Heart right ventricle (tissue), 16 donors: ENCODE results near the gene GLS. TPM values are rescaled to one million over a fixed set of nuclear protein-coding genes. Genes with fewer than 3 reads are reported as not detected.

Source experiments
- ATAC-seq, 8 donors: fragments of 200-7000 bp; cut with Tn5 transposase; one replicate each; pipeline ENCODE4 v1.9.1; 2020; ENCODE audit warnings: mild to moderate bottlenecking in 8 of 8, moderate library complexity in 8 of 8, moderate number of reproducible peaks in 1 of 8
- DNase-seq, 2 donors: peaks; one replicate each; pipeline ENCODE4 v3.0.0-alpha.2; 2020
- H3K27ac ChIP-seq, 10 donors: fragments of 200-600 bp; sonication (generic) in 2 of 10; one replicate each; pipeline versions ENCODE4 v1.5.0 to v1.8.0; 2020 to 2022; ENCODE audit warnings: mild to moderate bottlenecking in 3 of 10
- H3K27me3 ChIP-seq, 7 donors: fragments of 200-600 bp; one replicate each; pipeline ENCODE4 v1.8.0; 2021 to 2022; ENCODE audit warnings: mild to moderate bottlenecking in 2 of 7
- H3K36me3 ChIP-seq, 9 donors: fragments of 200-600 bp; sonication (generic) in 1 of 9; one replicate each; pipeline versions ENCODE4 v1.5.0 to v1.8.0; 2020 to 2022; ENCODE audit warnings: mild to moderate bottlenecking in 2 of 9
- H3K4me1 ChIP-seq, 9 donors: fragments of 200-600 bp; sonication (generic) in 1 of 9; one replicate each; pipeline versions ENCODE4 v1.5.0 to v1.8.0; 2020 to 2022; ENCODE audit warnings: mild to moderate bottlenecking in 4 of 9
- H3K4me3 ChIP-seq, 10 donors: fragments of 200-600 bp; sonication (generic) in 2 of 10; one replicate each; pipeline versions ENCODE4 v1.5.0 to v1.8.0; 2020 to 2022; ENCODE audit warnings: mild to moderate bottlenecking in 7 of 10, moderate library complexity in 2 of 10
- H3K9me3 ChIP-seq, 11 donors: fragments of 200-600 bp in 10 of 11; sonication (generic) in 2 of 11; one replicate each; pipeline versions ENCODE4 v1.5.0 to v1.8.0; 2013 to 2022; ENCODE audit warnings: mild to moderate bottlenecking in 2 of 11, control low read depth in 1 of 11, moderate library complexity in 1 of 11
- WGBS, 2 donors: extraction: QIAGEN DNeasy Blood & Tissue Kit; methylation state at CpG; one replicate each; pipeline ENCODE4 v1.1.7; 2013; ENCODE audit warnings: inconsistent platforms in 1 of 2; 5-methylcytosine and 5-hydroxymethylcytosine counted together
- intact Hi-C, 10 donors: fragments of 100-400 bp; cut with DNase I; formaldehyde crosslinking; loops; one replicate each; pipeline versions ENCODE4 v1.11.1 to v1.14.2; 2022
- polyA plus RNA-seq, 2 donors: library from polyadenylated mRNA; stranded (reverse); fragments of 200-250 nt; gene quantifications; one replicate each; pipeline ENCODE4 v1.2.3, GENCODE V29; 2013
- total RNA-seq, 10 donors: library from RNA; stranded (reverse); fragmentation: NEBNext Ultra II Directional in 3 of 10; extraction: Animal tissue kit (Norgen Biotek cat#: 25700) in 3 of 10; gene quantifications; one replicate each; pipeline versions ENCODE4 v1.2.1 to v1.2.4, GENCODE V29; 2021 to 2023
- TF ChIP-seq, protein P1 (sequence below), 9 donors: fragments of 200-600 bp; sonication (generic) in 2 of 9; IDR thresholded peaks; one replicate each; pipeline versions ENCODE4 v1.5.0 to v1.8.0; 2021 to 2022; ENCODE audit warnings: antibody characterized with exemption in 9 of 9, mild to moderate bottlenecking in 5 of 9, moderate library complexity in 1 of 9
- donor health status: Arrhythmogenic right ventricular cardiomyopathy.
- donor health status: ischemic (EF 13 %, LVEDD 7.1; RV severe dilation, severe dysfunction).
- donor health status: healthy with polysubstance abuse.
- donor health status: DM: no; HTN: yes; CAD: no.
- donor health status: DM: no; HTN: no; CAD: no.
- donor health status: ischemic (EF 25% LVEDD 6.9; RV normal size, moderate dysfunction).
- donor health status: ischemic (EF 25% LVEDD 5.7; RV mildly dilated, moderate dysfunction).
- donor health status: healthy.
- donor health status: DM: yes; HTN: yes; CAD: no.
- donor health status: Ischemic cardiomyopathy.
- donor health status: ischemic (EF 35%, LVEDD 5.7; RV mildly dilated, moderate dysfunction).
- donor health status: nonischemic (EF 11% LVEDD 7.7; RV severe dilation, severe dysfunction).
- donor health status: DM: yes; HTN: yes; CAD: no.
- donor health status: PGD.
- donor health status: ischemic (EF 29% LVEDD 5.4; RV normal size, mild dysfunction).
- donor health status: nonischemic (EF 23%, LVEDD 6.1; RV moderate dilation, normal function).

GLS gene
- total and polyA plus RNA-seq, 12 donors: 17.1 to 73.5 (median 54.3) TPM

DNA sequence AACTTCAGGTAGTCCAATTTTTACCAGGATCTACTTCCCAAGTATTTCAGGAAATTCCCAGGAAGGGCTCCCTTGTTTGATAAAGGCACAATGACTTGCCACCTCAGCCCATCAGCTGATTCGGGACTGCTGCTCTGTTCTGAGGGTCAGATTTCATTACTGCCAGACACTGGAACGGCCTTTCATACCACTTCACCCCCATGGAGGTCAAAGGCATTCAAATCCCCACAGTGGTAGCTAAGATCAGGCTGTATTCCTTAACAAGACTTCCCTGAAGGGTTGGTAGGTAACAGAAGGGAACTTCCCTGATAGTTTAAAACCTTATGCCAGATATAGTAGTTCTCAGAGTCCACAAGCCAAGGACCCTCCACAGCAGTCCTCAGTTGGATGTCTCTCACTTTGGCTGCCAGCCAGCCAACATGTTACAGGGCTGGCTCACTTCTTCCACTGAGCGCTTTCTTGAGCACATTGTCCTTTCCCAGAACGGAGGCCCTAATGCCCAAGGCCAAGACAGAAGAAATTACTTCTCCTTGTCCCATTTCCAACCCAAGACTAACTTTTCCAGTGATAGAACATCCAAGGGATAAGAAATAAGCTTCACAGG is 40.0 kb upstream of the GLS start:
- Histone ChIP-seq H3K27ac (no peak overlapping the region), H3K36me3 (no peaks in the 10 kb centered on the region), H3K9me3 (no peaks in the 10 kb centered on the region), H3K27me3 (no peaks in the 10 kb centered on the region), H3K4me3 (no peak overlapping the region), H3K4me1 (peaks cover 0 to 7% (median 0%) of the 10 kb centered on the region in 9 donors)
- WGBS, 2 donors: 69 to 70% methylated on average over 4 of the region's 4 CpGs
- ATAC-seq: no peak
- intact Hi-C loops: loop anchor here in 1 of 10 donors (10.0 kb wide), 1 partner anchor 624 kb away; no protein-coding TSS in a partner anchor
- TF ChIP-seq, protein P1, sequence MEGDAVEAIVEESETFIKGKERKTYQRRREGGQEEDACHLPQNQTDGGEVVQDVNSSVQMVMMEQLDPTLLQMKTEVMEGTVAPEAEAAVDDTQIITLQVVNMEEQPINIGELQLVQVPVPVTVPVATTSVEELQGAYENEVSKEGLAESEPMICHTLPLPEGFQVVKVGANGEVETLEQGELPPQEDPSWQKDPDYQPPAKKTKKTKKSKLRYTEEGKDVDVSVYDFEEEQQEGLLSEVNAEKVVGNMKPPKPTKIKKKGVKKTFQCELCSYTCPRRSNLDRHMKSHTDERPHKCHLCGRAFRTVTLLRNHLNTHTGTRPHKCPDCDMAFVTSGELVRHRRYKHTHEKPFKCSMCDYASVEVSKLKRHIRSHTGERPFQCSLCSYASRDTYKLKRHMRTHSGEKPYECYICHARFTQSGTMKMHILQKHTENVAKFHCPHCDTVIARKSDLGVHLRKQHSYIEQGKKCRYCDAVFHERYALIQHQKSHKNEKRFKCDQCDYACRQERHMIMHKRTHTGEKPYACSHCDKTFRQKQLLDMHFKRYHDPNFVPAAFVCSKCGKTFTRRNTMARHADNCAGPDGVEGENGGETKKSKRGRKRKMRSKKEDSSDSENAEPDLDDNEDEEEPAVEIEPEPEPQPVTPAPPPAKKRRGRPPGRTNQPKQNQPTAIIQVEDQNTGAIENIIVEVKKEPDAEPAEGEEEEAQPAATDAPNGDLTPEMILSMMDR (IDR thresholded peaks at IDR 0.05): no peak
- DNase-seq: no peak

DNA sequence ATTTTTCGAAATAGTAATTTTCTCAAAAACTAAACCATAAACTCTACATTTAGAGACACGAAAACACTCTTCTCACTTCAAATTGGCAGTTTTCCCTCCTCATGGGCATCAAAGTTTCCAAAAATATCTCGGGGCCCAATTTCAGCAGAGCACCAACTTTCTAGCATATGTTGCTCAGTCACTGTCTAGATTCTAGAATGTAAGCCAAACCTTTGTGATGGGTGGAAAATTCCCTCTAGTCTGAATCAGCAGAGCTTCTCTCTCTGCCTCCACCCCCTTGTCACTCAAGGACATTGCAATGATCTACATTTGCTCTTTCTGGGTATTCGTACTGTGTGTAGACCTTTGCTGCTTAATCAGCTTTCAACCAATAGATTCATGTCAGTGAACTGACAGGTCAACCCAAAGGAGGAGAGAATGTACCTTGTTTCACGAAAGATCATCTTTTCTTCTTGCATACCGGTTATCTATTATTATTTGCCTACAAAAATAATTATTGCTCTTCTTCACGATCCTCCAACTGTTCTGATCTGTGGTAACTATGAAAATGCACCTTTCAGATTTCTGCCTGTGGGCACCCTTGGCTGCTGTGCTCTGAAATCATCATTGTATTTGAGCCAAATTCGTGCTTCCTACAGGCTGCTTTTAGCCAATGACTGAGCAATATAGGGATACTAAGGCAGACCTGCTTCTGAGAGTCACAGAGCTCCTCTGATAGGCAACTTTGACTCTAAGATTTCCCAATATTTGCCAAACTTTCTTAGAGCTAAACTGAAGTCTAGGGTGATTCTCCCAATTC is 38.7 kb upstream of the GLS start:
- peaks cover 0 to 7% (median 0%) of the 10 kb centered on the region in 9 donors for H3K4me1 ChIP-seq
- no peak overlapping the region for H3K27ac ChIP-seq
- intact Hi-C loops: loop anchor here in 1 of 10 donors (10.0 kb wide), 1 partner anchor 623 kb away; no protein-coding TSS in a partner anchor
- H3K27me3 ChIP-seq: no peaks in the 10 kb centered on the region
- H3K4me3 ChIP-seq: no peak overlapping the region
- H3K9me3 ChIP-seq: no peaks in the 10 kb centered on the region
- ATAC-seq (no peak), DNase-seq (no peak)
- WGBS, 2 donors: 83 to 89% methylated on average over 8 of the region's 8 CpGs
- TF ChIP-seq, protein P1 (IDR thresholded peaks at IDR 0.05): no peak
- no peaks in the 10 kb centered on the region for H3K36me3 ChIP-seq

DNA sequence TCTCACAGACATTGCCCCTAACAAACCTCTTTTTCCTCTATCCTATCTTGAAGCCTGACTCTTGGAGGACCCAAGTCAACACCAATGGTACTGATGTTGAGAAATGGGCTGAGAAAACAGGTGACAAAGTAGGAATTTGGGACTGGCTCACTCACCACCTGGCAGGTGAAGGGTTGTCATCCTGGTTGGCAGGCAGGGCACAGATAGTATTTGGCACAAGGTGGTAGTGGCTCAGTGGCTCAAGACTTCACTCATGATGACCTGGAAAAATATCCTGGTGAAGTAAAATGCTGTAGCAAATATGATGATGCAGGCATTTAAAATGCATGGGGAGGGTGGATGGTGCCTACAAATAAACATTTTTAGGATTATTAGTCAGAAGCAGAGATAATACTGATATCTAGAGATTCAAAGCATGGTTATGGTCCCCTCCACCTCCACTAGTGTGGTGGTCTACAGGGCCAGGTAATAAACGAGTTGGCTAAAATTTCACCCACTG is 38.0 kb upstream of the GLS start:
- Histone ChIP-seq H3K4me3 (no peak overlapping the region), H3K4me1 (peaks cover 0 to 11% (median 0%) of the 10 kb centered on the region in 9 donors), H3K27ac (no peak overlapping the region), H3K36me3 (no peaks in the 10 kb centered on the region), H3K27me3 (no peaks in the 10 kb centered on the region), H3K9me3 (no peaks in the 10 kb centered on the region)
- TF ChIP-seq, protein P1 (IDR thresholded peaks at IDR 0.05): no peak
- intact Hi-C loops: loop anchor here in 1 of 10 donors (10.0 kb wide), 1 partner anchor 622 kb away; no protein-coding TSS in a partner anchor
- ATAC-seq: no peak
- no peak for DNase-seq
- 92 to 96% methylated on average over 1 of the region's 1 CpG for WGBS, 2 donors

DNA sequence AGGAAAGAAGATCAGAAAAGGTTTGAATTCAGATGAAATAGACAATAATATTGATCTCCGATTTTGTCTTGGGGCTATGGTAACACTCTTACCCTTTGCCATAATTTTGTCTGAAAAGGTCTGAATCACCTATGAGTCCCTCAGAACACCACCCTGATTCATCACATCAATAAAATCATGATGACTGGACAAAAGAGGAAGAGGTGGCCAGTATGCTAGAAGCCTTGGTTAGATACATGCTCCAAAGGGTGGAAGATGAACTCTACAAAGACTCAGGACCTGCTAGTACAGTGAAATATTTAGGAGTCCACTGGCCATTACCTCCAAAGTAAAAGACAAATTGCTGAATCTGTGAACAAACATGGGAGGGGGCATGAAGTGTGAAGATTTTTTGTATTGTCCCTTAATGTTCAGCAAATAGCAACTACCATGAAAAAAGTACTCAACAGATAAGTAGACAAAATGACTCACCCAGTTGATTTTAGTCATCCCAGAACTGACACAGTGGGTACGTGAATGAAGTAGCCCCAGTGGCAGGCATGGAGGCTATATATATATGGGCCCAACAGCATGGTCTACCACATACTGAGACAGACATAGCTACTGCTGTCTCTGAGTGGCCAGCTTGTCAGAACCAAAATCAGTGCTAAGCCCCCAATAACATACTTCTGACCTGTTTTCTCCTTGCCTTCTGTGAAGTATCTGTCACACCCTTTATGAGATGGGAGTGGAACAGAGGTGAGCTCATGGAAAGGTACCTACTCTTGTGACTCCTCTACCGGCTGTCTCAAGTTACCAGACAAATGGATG is 36.5 kb upstream of the GLS start:
- Histone ChIP-seq H3K27ac (no peak overlapping the region), H3K27me3 (no peaks in the 10 kb centered on the region), H3K9me3 (no peaks in the 10 kb centered on the region), H3K4me3 (no peak overlapping the region), H3K36me3 (no peaks in the 10 kb centered on the region), H3K4me1 (peaks cover 0 to 13% (median 0%) of the 10 kb centered on the region in 9 donors)
- DNase-seq (no peak), ATAC-seq (no peak)
- 96 to 97% methylated on average over 3 of the region's 3 CpGs for WGBS, 2 donors
- TF ChIP-seq, protein P1 (IDR thresholded peaks at IDR 0.05): no peak
- intact Hi-C loops: loop anchor here in 1 of 10 donors (10.0 kb wide), 1 partner anchor 621 kb away; no protein-coding TSS in a partner anchor
